Thymus (tissue), 11 donors: ENCODE results near the gene ITPKB. TPM values are rescaled to one million over a fixed set of nuclear protein-coding genes. Genes with fewer than 3 reads are reported as not detected.
A peak's percentile ranks its signal among the peaks of the same experiment; 100 is the strongest.

Experiments
- DNase-seq, 9 donors: peaks; one replicate each; pipeline ENCODE4 v3.0.0-alpha.2; 2013; ENCODE audit warnings: low spot score in 9 of 9, low read depth in 6 of 9, missing footprints in 1 of 9
- H3K27ac ChIP-seq, 2 donors: one replicate each; pipeline ENCODE4 v1.5.1; 2013; ENCODE audit warnings: control low read depth in 1 of 2, low read depth in 1 of 2, low read length in 1 of 2, mild to moderate bottlenecking in 1 of 2, moderate library complexity in 1 of 2
- H3K27me3 ChIP-seq, 2 donors: one replicate each; pipeline ENCODE4 v1.5.1; 2013; ENCODE audit warnings: low read length in 1 of 2; ENCODE audit not compliant: control insufficient read depth in 2 of 2, insufficient read depth in 1 of 2
- H3K36me3 ChIP-seq, 2 donors: one replicate each; pipeline ENCODE4 v1.5.1; 2013; ENCODE audit warnings: low read length in 1 of 2, mild to moderate bottlenecking in 1 of 2, moderate library complexity in 1 of 2; ENCODE audit not compliant: control insufficient read depth in 2 of 2, insufficient read depth in 2 of 2
- H3K4me1 ChIP-seq, 2 donors: one replicate each; pipeline ENCODE4 v1.5.1; 2013; ENCODE audit warnings: low read length in 2 of 2; ENCODE audit not compliant: control insufficient read depth in 2 of 2, insufficient read depth in 2 of 2
- H3K4me3 ChIP-seq, 2 donors: one replicate each; pipeline ENCODE4 v1.5.1; 2013; ENCODE audit warnings: low read length in 2 of 2, control low read depth in 1 of 2, mild to moderate bottlenecking in 1 of 2
- H3K9me3 ChIP-seq, 2 donors: one replicate each; pipeline ENCODE4 v1.5.1; 2013; ENCODE audit warnings: low read length in 1 of 2, mild to moderate bottlenecking in 1 of 2; ENCODE audit not compliant: control insufficient read depth in 2 of 2, insufficient read depth in 1 of 2
- WGBS: extraction: QIAGEN DNeasy Blood & Tissue Kit; methylation state at CpG from one replicate; pipeline ENCODE4 v1.1.7; 2013; 5-methylcytosine and 5-hydroxymethylcytosine counted together
- polyA plus RNA-seq: library from polyadenylated mRNA; stranded (reverse); fragments of 200-250 nt; gene quantifications from one replicate; pipeline ENCODE4 v1.2.3, GENCODE V29; 2013
- total RNA-seq: library from RNA; stranded (reverse); fragments of 120-200 nt; gene quantifications from one replicate; pipeline ENCODE4 v1.2.4, GENCODE V29; 2013
- donor health status: healthy.

ITPKB gene
- total and polyA plus RNA-seq, 2 donors, result 22.7 to 32.0 TPM

DNA sequence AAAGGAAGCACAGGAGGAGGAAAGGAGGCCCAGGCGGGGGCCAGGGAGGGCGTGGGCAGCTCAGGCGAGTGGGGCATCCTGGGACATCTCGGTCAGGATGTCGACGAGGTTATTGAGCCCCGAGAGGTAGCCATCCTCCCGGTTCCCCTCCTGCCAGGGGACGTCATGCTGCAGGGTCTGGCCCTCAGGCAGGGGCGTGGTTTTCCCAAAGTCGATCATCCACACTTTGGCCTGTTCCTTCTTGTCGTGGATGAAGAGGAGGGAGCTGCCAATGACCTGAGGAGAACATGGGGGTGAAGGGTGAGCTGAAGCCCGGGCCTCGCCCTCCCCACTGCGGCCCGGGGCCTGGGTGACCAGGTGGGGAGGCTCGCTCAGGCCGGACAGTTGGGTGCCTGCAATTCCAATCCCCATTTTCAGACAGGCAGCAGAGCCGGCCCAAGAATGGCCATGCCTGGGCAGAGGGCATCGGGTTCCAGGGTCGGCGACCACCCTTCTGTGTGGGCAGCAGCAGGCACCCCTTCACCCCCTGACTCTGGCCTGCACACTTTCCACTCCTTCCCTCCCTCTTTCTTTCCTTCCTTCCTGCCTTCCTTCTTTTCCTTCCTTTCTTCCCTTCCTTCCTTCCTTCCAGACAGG lies 104.4 kb downstream of the ITPKB start:
- DNase-seq, result no peak
- Histone ChIP-seq H3K27me3 (no peaks in the 10 kb centered on the region), H3K36me3 (peaks cover 85 to 93% of the 10 kb centered on the region in 2 donors), H3K9me3 (no peaks in the 10 kb centered on the region), H3K27ac (no peak overlapping the region), H3K4me3 (no peak overlapping the region), H3K4me1 (peaks cover 0 to 24% of the 10 kb centered on the region in 2 donors)
- WGBS, result 97% methylated on average over 22 of the region's 22 CpGs

DNA sequence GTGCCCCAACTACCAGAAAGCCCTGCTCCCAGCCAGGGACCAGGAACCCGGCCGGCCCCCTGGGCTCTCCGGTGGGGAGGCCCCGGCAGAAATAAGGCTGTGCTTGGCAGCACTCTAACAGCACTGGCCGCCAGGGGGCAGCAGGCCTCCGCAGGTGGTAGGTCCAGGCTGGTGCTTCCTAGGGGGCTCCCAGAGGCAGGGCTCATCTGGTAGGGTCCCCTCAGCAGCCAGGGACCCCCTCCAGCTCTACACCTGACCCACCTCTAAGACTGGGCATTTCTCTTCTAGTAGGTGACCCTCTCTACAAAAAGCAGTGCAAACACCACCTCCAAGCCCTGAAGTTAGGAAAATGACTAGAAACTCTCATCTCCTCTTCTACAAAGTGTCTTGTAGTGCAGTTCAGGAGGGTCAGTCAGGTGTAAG lies 104.9 kb downstream of the ITPKB start:
- H3K9me3 ChIP-seq, result no peaks in the 10 kb centered on the region
- no peak overlapping the region for H3K4me3 ChIP-seq
- peaks cover 82 to 93% of the 10 kb centered on the region in 2 donors for H3K36me3 ChIP-seq
- 19% methylated on average over 6 of the region's 6 CpGs for whole genome bisulfite sequencing
- no peaks in the 10 kb centered on the region for H3K27me3 ChIP-seq
- H3K4me1 ChIP-seq, result peaks cover 0 to 24% of the 10 kb centered on the region in 2 donors
- H3K27ac ChIP-seq, result no peak overlapping the region
- peak in 7 of 9 donors; percentile 48 to 87 (median 75) for DNase-seq

DNA sequence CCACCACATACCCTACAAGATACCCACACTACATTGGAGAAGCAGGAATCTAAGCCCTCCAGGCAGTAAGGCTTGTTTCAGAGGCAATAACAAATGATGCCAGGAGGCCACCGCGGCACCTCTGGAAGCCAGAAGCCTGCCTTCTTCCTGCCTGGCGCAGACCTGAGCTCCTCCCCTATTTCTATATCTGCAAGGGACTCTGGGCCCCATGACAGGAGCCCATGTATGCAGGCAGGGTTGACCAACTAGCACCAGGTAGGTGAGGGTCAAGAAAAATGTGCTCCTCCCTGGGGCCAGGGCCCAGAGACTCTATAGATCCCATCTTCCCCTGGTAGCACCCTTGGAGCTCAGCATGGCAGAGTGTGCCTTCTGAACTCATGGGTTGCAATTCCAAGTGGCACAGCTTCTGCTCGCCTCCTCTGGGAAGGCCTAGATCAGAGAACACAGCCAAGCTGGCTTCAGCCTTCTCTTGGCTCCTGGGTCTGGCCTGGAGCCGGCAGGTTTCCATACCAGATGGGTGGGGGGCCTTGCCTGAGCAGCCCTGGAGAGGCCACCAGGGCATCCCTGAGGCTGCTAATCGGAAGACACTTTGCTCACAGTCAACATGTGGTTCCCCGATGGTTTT lies 105.4 kb downstream of the ITPKB start:
- whole genome bisulfite sequencing, result 64% methylated on average over 7 of the region's 7 CpGs
- peak overlapping the region in 1 of 2 donors; percentile 37 for H3K27ac ChIP-seq
- H3K36me3 ChIP-seq, result peaks cover 80 to 89% of the 10 kb centered on the region in 2 donors
- no peaks in the 10 kb centered on the region for H3K27me3 ChIP-seq
- DNase-seq, result no peak
- H3K4me3 ChIP-seq, result no peak overlapping the region
- peaks cover 0 to 24% of the 10 kb centered on the region in 2 donors for H3K4me1 ChIP-seq
- H3K9me3 ChIP-seq, result no peaks in the 10 kb centered on the region

DNA sequence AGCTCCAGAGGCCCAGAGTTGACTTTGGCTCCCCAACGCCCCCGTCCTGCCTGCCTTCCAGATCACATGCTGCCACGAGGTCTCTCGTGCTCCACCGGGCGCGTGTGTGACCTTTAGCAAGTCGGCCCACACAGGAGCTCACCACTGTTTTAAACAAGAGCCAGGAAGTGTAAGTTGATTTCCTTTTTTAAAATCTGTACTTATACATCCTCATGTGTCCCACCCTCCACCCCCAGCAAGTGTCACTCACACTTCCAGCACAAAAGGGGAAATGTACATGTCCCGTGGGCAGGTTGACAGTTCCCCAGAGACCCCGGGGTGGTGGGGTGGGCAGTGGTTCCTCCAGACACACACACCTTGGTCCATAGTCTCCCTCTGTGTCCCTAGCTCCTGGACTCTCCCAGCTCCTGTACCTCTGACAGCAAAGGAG lies 106.1 kb downstream of the ITPKB start:
- no peak for DNase-seq
- no peak overlapping the region for H3K4me3 ChIP-seq
- peak overlapping the region in 1 of 2 donors; percentile 81 for H3K27ac ChIP-seq
- 74% methylated on average over 10 of the region's 10 CpGs for WGBS
- H3K36me3 ChIP-seq, result peaks cover 73 to 84% of the 10 kb centered on the region in 2 donors
- H3K9me3 ChIP-seq, result peaks cover 0 to 3% of the 10 kb centered on the region in 2 donors
- peaks cover 0 to 24% of the 10 kb centered on the region in 2 donors for H3K4me1 ChIP-seq
- no peaks in the 10 kb centered on the region for H3K27me3 ChIP-seq

DNA sequence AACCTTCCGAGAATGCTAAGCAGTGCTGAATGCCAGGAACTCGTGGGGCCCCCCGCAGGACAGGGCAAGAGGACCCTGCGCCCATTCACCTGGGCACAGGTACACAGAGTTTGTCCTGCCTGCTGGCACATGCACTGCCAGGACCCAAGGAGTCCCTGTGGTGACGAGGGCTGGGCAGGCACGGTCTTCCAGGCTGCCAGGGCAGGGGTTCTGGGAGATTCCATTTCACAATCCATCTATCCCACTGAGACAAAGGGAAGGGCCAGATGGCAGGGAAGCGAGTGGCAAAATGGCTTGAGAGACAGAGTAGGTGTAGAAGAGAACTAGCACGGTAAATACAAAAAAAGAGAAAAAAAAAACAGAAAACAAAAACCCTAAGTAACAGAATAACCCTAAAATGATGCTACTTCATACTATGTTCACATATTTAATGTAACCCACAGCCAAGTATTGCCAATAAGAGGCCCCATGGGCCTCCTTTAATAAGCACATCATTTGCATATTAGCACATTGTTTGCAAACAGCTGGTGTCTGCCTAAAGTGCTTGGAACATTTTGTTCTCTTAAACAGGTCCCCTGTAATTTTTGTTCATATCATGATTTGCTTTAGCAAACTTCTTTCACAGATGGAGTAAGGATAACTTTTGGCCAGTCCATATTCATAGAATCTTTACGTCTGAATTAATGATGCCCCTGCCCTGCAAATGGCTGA lies 106.8 kb downstream of the ITPKB start:
- peak overlapping the region in 1 of 2 donors; percentile 81 for H3K27ac ChIP-seq
- H3K4me1 ChIP-seq, result peaks cover 0 to 24% of the 10 kb centered on the region in 2 donors
- H3K36me3 ChIP-seq, result peaks cover 67 to 78% of the 10 kb centered on the region in 2 donors
- peaks cover 0 to 4% of the 10 kb centered on the region in 2 donors for H3K9me3 ChIP-seq
- no peak for DNase-seq
- H3K4me3 ChIP-seq, result no peak overlapping the region
- WGBS, result 97% methylated on average over 9 of the region's 9 CpGs
- H3K27me3 ChIP-seq, result no peaks in the 10 kb centered on the region

DNA sequence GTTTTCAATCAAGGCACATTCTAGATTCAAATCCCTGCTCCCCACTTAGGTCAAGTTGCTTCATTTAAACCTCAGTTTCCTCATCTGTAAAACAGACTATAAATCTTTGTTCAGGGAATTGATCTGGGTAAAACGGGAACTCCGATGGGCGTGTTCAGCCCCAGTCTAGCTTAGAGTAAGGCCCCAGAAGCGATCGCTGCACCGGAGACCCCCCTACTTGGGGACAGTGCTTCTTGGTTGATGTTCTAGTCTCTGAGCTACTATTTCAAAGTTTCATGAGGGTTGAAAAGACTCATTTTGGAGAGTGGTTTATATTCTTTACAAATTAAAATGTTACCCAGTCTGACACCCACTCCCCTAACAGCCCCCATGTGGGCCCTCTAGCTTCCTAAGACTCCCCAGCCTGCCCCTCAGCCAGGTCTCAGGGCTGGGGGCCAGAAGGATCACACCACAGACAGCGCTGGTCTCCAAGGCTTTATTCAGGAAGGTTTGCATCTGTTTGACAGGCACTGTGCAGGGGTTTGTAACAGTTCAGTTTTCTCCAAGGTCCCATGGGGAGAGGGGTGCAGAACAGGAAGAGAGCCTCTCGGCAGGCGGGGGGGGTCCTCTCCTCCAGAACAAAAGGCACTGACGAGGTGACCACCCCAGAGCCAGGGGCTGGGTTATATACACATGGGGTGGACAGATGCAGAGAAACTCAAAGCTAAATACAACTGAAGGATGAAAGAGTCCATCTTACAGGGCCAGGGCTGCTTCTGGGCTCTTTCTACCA lies 107.7 kb downstream of the ITPKB start:
- DNase-seq, result no peak
- Histone ChIP-seq H3K4me3 (no peak overlapping the region), H3K27me3 (no peaks in the 10 kb centered on the region), H3K4me1 (peaks cover 0 to 26% of the 10 kb centered on the region in 2 donors), H3K9me3 (peaks cover 0 to 4% of the 10 kb centered on the region in 2 donors), H3K27ac (no peak overlapping the region), H3K36me3 (peaks cover 58 to 69% of the 10 kb centered on the region in 2 donors)
- WGBS, result 91% methylated on average over 10 of the region's 10 CpGs

DNA sequence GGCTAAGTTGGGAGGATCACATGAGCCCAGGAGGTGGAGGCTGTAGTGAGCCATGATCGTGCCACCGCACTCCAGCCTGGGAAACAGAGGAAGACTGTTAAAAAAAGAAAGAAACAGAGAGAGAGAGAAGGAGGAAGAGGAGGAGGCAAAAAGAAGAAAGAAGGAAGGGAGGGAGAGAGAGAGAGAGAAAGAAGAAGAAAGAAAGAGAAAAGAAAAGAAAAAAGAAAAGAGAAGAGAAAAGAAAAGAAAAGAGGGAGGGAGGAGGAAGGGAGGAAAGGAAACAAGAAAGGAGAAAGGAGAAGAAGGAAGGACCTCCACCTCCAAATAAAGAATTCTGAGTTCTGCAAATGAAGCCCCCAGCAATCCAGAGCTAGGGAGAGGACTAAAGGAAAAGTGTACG lies 108.5 kb downstream of the ITPKB start:
- Histone ChIP-seq H3K4me1 (peaks cover 0 to 27% of the 10 kb centered on the region in 2 donors), H3K36me3 (peaks cover 51 to 61% of the 10 kb centered on the region in 2 donors), H3K27me3 (no peaks in the 10 kb centered on the region), H3K9me3 (peaks cover 0 to 4% of the 10 kb centered on the region in 2 donors), H3K4me3 (no peak overlapping the region), H3K27ac (no peak overlapping the region)
- 98% methylated on average over 3 of the region's 3 CpGs for WGBS
- no peak for DNase-seq

DNA sequence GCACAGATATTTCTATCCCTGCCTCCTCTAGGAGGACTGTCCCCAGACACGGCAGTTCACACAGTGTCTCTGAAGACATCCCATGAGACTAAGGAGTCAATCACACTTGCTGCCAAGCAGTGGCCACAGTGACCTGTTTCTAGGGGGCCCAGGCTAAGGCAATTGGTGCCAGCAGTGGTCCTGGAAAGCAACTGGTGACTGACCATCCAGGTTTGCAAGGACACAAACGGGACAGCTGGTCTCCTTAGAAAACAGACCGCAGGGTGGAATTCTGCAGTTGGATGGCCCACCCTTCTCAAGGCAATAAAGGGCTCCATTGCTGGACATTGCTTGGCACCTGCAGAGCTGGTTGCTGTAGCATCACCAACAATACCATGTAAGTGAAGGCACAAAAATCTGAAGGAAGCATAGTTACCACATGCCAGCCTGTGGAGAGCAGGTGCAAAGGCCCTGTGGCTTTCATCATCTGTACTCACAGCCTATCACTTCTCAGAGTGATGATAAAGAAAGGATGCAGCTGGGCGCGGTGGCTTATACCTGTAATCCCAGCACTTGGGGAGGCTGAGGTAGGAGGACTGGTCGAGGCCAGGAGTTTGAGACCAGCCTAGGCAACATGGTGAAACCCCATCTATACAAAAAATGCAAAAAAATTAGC lies 109.1 kb downstream of the ITPKB start:
- DNase-seq, result no peak
- peaks cover 0 to 24% of the 10 kb centered on the region in 2 donors for H3K4me1 ChIP-seq
- WGBS, result over 99% methylated on average over 6 of the region's 6 CpGs

More for the DNA sequence above, 109.1 kb downstream of the ITPKB start:
- no peak overlapping the region for H3K4me3 ChIP-seq
- H3K27ac ChIP-seq, result no peak overlapping the region
- peaks cover 0 to 4% of the 10 kb centered on the region in 2 donors for H3K9me3 ChIP-seq
- peaks cover 49 to 55% of the 10 kb centered on the region in 2 donors for H3K36me3 ChIP-seq
- peaks cover 0 to 2% of the 10 kb centered on the region in 2 donors for H3K27me3 ChIP-seq
